Activated CD8-positive, alpha-beta T cell treated with anti-CD3 and anti-CD28 coated beads for 36 hours (primary cell): Measurements from ENCODE around the gene CCDC142. TPM values are rescaled to one million over a fixed set of nuclear protein-coding genes. Genes with fewer than 3 reads are reported as not detected.

Experiments used
- ATAC-seq: fragments of 200-7000 bp; cut with Tn5 transposase; one replicate; pipeline ENCODE4 v1.10.0; 2021; ENCODE audit warnings: mild to moderate bottlenecking, moderate library complexity
- CTCF ChIA-PET: fragments of 350-600 bp; sonication (Branson Sonifier 250); formaldehyde crosslinking; loops from one replicate; lab custom pipeline; 2021; ENCODE audit warnings: antibody characterized with exemption; lab: Charles Lee
- POLR2A ChIA-PET: fragments of 350-600 bp; sonication (Branson Sonifier 250); formaldehyde crosslinking; loops from one replicate; lab custom pipeline; 2021; ENCODE audit warnings: antibody characterized with exemption; lab: Charles Lee
- DNase-seq: peaks from one replicate; pipeline ENCODE4 v3.0.0-alpha.2; 2020
- H3K27ac Mint-ChIP-seq: one replicate; pipeline ENCODE4 v1.8.0; 2021; ENCODE audit warnings: mild to moderate bottlenecking, mixed read lengths
- H3K27me3 Mint-ChIP-seq: one replicate; pipeline ENCODE4 v1.8.0; 2021; ENCODE audit warnings: mixed read lengths
- H3K36me3 Mint-ChIP-seq: one replicate; pipeline ENCODE4 v1.8.0; 2021; ENCODE audit warnings: low read depth, mixed read lengths
- H3K4me1 Mint-ChIP-seq: one replicate; pipeline ENCODE4 v1.8.0; 2021; ENCODE audit warnings: low read depth, mixed read lengths
- H3K4me3 Mint-ChIP-seq: one replicate; pipeline ENCODE4 v1.8.0; 2021; ENCODE audit warnings: mild to moderate bottlenecking, moderate library complexity, mixed read lengths
- H3K9me3 Mint-ChIP-seq: one replicate; pipeline ENCODE4 v1.8.0; 2021; ENCODE audit warnings: mixed read lengths
- CTCF ChIP-seq: fragments of 200-600 bp; IDR thresholded peaks from one replicate; pipeline ENCODE4 v1.8.0; 2022; ENCODE audit warnings: antibody characterized with exemption, mild to moderate bottlenecking
- intact Hi-C: fragments of 100-400 bp; cut with micrococcal nuclease; formaldehyde crosslinking; loops from one replicate; pipeline ENCODE4 v1.10.0; 2022
- total RNA-seq, 2 experiments: library from RNA; stranded (reverse); gene quantifications; one replicate each; pipeline ENCODE4 v1.2.3, GENCODE V29; 2021

The CCDC142 gene
- total RNA-seq, 2 experiments from 2014 or later: 7.2 to 10.3 TPM

- H3K36me3 Mint-ChIP-seq: peaks cover 62% of the 10 kb centered on the region
- H3K4me3 Mint-ChIP-seq: peak overlapping the region; percentile 98
- ATAC-seq (peak; percentile 40), DNase-seq (peak; percentile 74)
- CTCF ChIA-PET: interaction anchor here (0.7 to 6.4 kb wide), 22 partner anchors 8 to 109 kb away, joined by 3 to 54 read pairs (median 4); partner anchors contain the start of genes C2orf81, CCDC142, LBX2 and TTC31
- no peaks in the 10 kb centered on the region for H3K9me3 Mint-ChIP-seq
- POLR2A ChIA-PET: interaction anchor here (0.7 to 4.1 kb wide), 12 partner anchors 22 to 135 kb away, joined by 3 to 38 read pairs (median 3); partner anchors contain the start of genes CCDC142, INO80B, PCGF1 and TTC31
- no peaks in the 10 kb centered on the region for H3K27me3 Mint-ChIP-seq
- H3K4me1 Mint-ChIP-seq: peaks cover 40% of the 10 kb centered on the region
- peak overlapping the region; percentile 93 for H3K27ac Mint-ChIP-seq
- intact Hi-C loops: loop anchor here (5.0 kb wide), 2 partner anchors 48 to 57 kb away; partner anchors contain the start of genes CCDC142 and TTC31
- TF ChIP-seq CTCF: no peak
These were observed 47.7 kb upstream of the CCDC142 start for GRCh38 chr2:74530239-74531187.

GRCh38 chr2:74529357-74530238 is 46.8 kb upstream of the CCDC142 start, which contains the start of the genes AUP1 and HTRA2:
Gene AUP1, minus strand, starts transcription at chr2:74529706. Its CDS starts 77 bp downstream, at chr2:74529629.
Gene HTRA2, plus strand, starts transcription at chr2:74529933. Its CDS starts 74 bp downstream, at chr2:74530007.
- DNase-seq (peak; percentile 98), ATAC-seq (peak; percentile 86)
- peak within 1 kb of the TSS; percentile 93 for H3K27ac Mint-ChIP-seq
- intact Hi-C loops: loop anchor here (5.0 kb wide), 2 partner anchors 47 to 58 kb away; partner anchors contain the start of genes CCDC142 and TTC31
- no peak for TF ChIP-seq CTCF
- peaks cover 68% of the 10 kb centered on the region for H3K36me3 Mint-ChIP-seq
- H3K9me3 Mint-ChIP-seq: no peaks in the 10 kb centered on the region
- ChIA-PET POLR2A (interaction anchor here (0.6 to 4.1 kb wide), 18 partner anchors 9 to 792 kb away, joined by 3 to 38 read pairs (median 4); partner anchors contain the start of genes CCDC142, INO80B, PCGF1 and TTC31), CTCF (interaction anchor here (0.9 to 6.4 kb wide), 9 partner anchors 9 to 72 kb away, joined by 3 to 54 read pairs (median 6); partner anchors contain the start of genes CCDC142, TTC31 and WBP1)
- H3K4me1 Mint-ChIP-seq: peaks cover 40% of the 10 kb centered on the region
- H3K4me3 Mint-ChIP-seq: peak within 1 kb of the TSS; percentile 98
- H3K27me3 Mint-ChIP-seq: no peaks in the 10 kb centered on the region

DNA sequence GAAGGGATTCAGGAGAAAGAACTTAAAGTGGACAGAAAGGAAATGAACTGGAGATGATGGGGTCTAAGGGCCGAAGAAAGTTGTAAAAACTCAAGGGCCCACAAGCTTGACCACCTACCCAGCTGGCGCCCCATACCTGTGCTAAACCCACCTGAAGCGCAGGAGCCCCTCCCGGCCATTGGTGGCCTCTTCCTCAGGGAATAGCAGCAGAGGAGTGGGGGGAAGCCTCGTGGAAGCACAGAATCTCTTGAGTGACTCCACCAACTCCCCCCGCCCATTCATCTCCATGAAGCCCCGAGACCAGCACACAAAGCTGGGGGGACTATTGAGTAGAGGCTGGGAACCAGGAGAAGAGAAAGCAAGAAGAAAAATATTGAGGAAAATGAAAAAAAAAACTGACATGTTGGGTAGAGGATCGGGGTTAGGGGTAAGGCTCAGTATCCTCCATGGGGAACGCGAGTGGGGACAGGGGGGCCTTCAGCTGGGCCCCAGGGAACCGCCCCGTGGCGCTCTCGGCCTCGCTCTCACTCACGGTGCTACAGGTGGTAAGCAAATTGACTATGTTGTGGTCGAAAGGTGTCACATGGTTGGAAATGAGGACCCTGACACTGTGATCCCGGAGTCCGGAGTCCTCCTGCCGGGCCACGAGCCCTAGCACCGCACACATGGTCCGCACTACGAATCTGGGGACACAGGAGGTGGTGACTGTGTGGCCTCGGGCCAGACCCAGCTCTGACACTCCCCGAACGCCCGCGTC is 46.0 kb upstream of the CCDC142 start:
- Mint-ChIP-seq H3K27me3 (no peaks in the 10 kb centered on the region), H3K4me1 (peaks cover 40% of the 10 kb centered on the region), H3K27ac (peak overlapping the region; percentile 93), H3K9me3 (no peaks in the 10 kb centered on the region), H3K4me3 (peak overlapping the region; percentile 98), H3K36me3 (peaks cover 68% of the 10 kb centered on the region)
- TF ChIP-seq CTCF: no peak
- intact Hi-C loops: no loop called here
- ChIA-PET CTCF (interaction anchor here (0.9 to 6.4 kb wide), 8 partner anchors 8 to 60 kb away, joined by 3 to 54 read pairs (median 5); partner anchors contain the start of genes CCDC142 and TTC31), POLR2A (interaction anchor here (0.6 to 4.1 kb wide), 16 partner anchors 8 to 791 kb away, joined by 3 to 38 read pairs (median 4); partner anchors contain the start of genes CCDC142, INO80B, PCGF1 and TTC31)
- ATAC-seq (peak; percentile 0), DNase-seq (peak; percentile 49)

GRCh38 chr2:74527741-74528140 is 44.9 kb upstream of the CCDC142 start:
- ChIA-PET POLR2A (interaction anchor here (0.8 to 2.1 kb wide), 5 partner anchors 11 to 31 kb away, joined by 3 to 15 read pairs (median 4); no protein-coding TSS in a partner anchor), CTCF (interaction anchor here (2.1 to 6.4 kb wide), 3 partner anchors 45 to 61 kb away, joined by 4 to 54 read pairs (median 9); partner anchors contain the start of genes CCDC142 and TTC31)
- Mint-ChIP-seq H3K4me1 (peaks cover 40% of the 10 kb centered on the region), H3K36me3 (peaks cover 64% of the 10 kb centered on the region), H3K9me3 (no peaks in the 10 kb centered on the region), H3K27me3 (no peaks in the 10 kb centered on the region), H3K27ac (peak overlapping the region; percentile 93), H3K4me3 (peak overlapping the region; percentile 98)
- intact Hi-C loops: no loop called here
- TF ChIP-seq CTCF: no peak
- no peak for ATAC-seq
- DNase-seq: no peak
